ENCODE data around the gene ADRA2C.

The ADRA2C gene

DNA sequence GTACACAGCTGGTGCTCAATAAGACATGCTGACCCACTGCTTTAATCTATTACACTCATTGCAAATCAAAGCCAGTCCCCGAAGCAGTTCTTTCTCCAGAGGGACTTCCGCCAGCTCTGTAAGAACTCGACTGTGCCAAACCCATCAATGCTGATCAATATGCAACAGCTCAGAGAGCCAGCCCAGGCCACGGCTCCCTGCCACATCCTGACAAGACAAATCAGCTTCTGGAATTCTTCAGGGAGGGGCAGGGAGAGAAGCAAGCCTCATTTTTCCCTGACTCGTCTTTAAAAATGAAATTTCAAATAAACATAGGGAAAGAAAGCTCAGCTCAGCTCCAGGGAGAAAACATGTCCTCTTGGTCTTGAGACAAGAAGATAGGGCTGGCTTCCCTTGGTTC lies 5.3 kb upstream of the ADRA2C start:
- H3K9me3 Mint-ChIP-seq, result no peaks in the 10 kb centered on the region
- no peak overlapping the region for H3K27ac Mint-ChIP-seq
- no peak overlapping the region for H3K4me3 Mint-ChIP-seq
- intact Hi-C loops (cut with micrococcal nuclease), result no loop called here
- no peaks in the 10 kb centered on the region for H3K4me1 Mint-ChIP-seq (ENCODE audit: low read depth)
- no peaks in the 10 kb centered on the region for H3K36me3 Mint-ChIP-seq (ENCODE audit: low read depth)
- H3K27me3 Mint-ChIP-seq, result peaks cover 26% of the 10 kb centered on the region

GRCh38 chr4:3762264-3762663 lies 3.9 kb upstream of the ADRA2C start:
- Mint-ChIP-seq H3K27ac (no peak overlapping the region), H3K9me3 (no peaks in the 10 kb centered on the region), H3K27me3 (peaks cover 34% of the 10 kb centered on the region), H3K4me1 (ENCODE audit: low read depth) (peaks cover 5% of the 10 kb centered on the region), H3K4me3 (no peak overlapping the region), H3K36me3 (ENCODE audit: low read depth) (no peaks in the 10 kb centered on the region)
- intact Hi-C loops (cut with micrococcal nuclease), result no loop called here

- H3K36me3 Mint-ChIP-seq (ENCODE audit: low read depth), result no peaks in the 10 kb centered on the region
- H3K4me3 Mint-ChIP-seq, result no peak overlapping the region
- intact Hi-C loops (cut with micrococcal nuclease), result no loop called here
- H3K27me3 Mint-ChIP-seq, result peaks cover 39% of the 10 kb centered on the region
- no peak overlapping the region for H3K27ac Mint-ChIP-seq
- peaks cover 5% of the 10 kb centered on the region for H3K4me1 Mint-ChIP-seq (ENCODE audit: low read depth)
- no peaks in the 10 kb centered on the region for H3K9me3 Mint-ChIP-seq
These were observed 3.2 kb upstream of the ADRA2C start for GRCh38 chr4:3762753-3763549.

DNA sequence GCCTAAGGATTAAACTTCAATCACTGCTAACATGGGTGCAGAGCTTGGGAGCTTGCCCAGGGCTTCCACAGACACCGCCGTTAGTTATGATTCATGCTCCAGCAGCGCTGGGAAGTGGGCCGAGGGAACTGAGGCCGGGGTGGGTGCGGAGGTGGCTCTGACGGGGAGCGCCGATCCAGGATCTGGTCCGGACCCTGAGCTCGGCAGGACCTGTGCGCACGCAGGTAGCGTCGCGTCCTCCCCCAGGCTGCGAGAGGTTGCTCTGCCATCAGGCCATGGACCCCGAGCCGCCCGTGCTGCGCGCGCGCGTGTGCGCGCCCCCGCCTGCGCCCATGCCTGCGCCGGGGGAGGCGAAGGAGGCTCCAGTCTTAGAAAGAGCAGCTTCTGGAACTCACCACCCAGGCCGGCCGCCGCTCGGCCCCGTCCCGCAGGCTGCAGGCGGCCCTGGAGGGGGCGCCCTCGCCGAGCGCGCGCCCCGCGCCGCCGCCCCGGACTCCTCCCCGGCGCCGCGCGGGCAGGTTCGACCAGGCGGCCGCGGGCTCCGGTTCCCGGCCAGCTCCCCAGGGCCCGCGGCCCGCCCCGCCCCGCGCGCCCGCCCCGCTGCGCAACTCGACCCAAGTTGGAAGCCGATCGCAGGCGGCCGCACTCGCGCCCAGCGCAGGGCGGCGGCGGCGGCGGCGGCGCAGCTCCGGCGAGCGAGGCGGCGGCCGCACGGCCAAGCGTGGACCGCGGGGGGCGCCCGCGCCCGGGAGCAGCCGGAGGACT lies 732 bp upstream of the ADRA2C start:
- intact Hi-C loops (cut with micrococcal nuclease), result no loop called here
- no peak overlapping the region for H3K27ac Mint-ChIP-seq
- H3K36me3 Mint-ChIP-seq (ENCODE audit: low read depth), result no peaks in the 10 kb centered on the region
- H3K4me1 Mint-ChIP-seq (ENCODE audit: low read depth), result peaks cover 5% of the 10 kb centered on the region
- H3K27me3 Mint-ChIP-seq, result peaks cover 63% of the 10 kb centered on the region
- no peaks in the 10 kb centered on the region for H3K9me3 Mint-ChIP-seq
- H3K4me3 Mint-ChIP-seq, result no peak overlapping the region

GRCh38 chr4:3766785-3767569 lies 792 bp downstream of the ADRA2C start:
- no peaks in the 10 kb centered on the region for H3K9me3 Mint-ChIP-seq
- H3K4me1 Mint-ChIP-seq (ENCODE audit: low read depth), result peaks cover 5% of the 10 kb centered on the region
- peaks cover 74% of the 10 kb centered on the region for H3K27me3 Mint-ChIP-seq
- H3K4me3 Mint-ChIP-seq, result peak overlapping the region; percentile 9
- no peak overlapping the region for H3K27ac Mint-ChIP-seq
- H3K36me3 Mint-ChIP-seq (ENCODE audit: low read depth), result no peaks in the 10 kb centered on the region
- intact Hi-C loops (cut with micrococcal nuclease), result no loop called here

DNA sequence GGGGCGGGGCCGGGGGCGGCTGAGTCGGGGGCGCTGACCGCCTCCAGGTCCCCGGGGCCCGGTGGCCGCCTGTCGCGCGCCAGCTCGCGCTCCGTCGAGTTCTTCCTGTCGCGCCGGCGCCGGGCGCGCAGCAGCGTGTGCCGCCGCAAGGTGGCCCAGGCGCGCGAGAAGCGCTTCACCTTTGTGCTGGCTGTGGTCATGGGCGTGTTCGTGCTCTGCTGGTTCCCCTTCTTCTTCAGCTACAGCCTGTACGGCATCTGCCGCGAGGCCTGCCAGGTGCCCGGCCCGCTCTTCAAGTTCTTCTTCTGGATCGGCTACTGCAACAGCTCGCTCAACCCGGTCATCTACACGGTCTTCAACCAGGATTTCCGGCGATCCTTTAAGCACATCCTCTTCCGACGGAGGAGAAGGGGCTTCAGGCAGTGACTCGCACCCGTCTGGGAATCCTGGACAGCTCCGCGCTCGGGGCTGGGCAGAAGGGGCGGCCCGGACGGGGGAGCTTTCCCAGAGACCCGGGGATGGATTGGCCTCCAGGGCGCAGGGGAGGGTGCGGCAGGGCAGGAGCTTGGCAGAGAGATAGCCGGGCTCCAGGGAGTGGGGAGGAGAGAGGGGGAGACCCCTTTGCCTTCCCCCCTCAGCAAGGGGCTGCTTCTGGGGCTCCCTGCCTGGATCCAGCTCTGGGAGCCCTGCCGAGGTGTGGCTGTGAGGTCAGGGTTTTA lies 1.5 kb downstream of the ADRA2C start:
- H3K27me3 Mint-ChIP-seq, result peaks cover 76% of the 10 kb centered on the region
- H3K4me1 Mint-ChIP-seq (ENCODE audit: low read depth), result peaks cover 5% of the 10 kb centered on the region
- H3K36me3 Mint-ChIP-seq (ENCODE audit: low read depth), result no peaks in the 10 kb centered on the region
- H3K4me3 Mint-ChIP-seq, result no peak overlapping the region
- H3K9me3 Mint-ChIP-seq, result no peaks in the 10 kb centered on the region
- no peak overlapping the region for H3K27ac Mint-ChIP-seq
- intact Hi-C loops (cut with micrococcal nuclease), result no loop called here

DNA sequence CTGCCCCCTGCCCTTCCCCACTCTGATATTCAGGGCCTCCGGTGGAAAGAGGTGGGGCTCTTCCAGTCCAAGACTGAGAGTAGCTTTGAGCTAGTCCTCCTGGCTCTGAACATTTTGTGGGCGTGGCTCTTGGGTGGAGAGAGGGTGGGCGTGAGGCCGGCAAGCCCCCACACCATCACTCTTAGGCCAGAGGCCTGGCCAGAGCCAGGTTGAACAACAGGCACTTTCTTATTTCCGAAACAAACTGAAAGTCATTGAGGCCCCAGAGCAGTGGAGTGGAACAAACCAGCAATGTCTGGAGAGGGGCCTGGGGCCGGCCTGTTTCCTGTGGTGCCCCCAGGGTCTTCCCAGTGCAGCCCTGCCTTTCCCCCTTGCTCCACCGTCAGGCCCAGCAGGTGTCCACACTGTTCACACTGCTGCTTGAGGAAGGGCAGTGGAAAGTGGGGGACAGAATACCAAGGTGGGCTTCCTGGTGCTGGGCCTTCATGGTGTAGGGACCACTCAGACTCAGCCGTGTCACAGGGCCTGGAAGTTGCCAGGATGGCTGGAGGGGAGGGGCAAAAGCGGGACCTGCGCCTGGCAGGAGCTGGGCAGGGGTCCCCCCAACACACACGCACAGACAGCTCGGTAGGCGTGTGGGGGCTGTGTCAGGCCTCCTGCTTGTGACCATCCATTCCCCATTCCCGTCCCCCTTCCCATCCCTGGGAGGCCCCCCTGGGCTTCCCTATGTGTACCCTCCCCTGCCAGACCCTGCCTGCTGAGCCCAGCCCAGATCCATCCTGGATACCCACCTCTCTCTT lies 2.9 kb downstream of the ADRA2C start:
- intact Hi-C loops (cut with micrococcal nuclease), result no loop called here
- H3K27ac Mint-ChIP-seq, result no peak overlapping the region
- H3K36me3 Mint-ChIP-seq (ENCODE audit: low read depth), result no peaks in the 10 kb centered on the region
- H3K4me1 Mint-ChIP-seq (ENCODE audit: low read depth), result peaks cover 5% of the 10 kb centered on the region
- no peak overlapping the region for H3K4me3 Mint-ChIP-seq
- H3K27me3 Mint-ChIP-seq, result peaks cover 67% of the 10 kb centered on the region
- H3K9me3 Mint-ChIP-seq, result no peaks in the 10 kb centered on the region

DNA sequence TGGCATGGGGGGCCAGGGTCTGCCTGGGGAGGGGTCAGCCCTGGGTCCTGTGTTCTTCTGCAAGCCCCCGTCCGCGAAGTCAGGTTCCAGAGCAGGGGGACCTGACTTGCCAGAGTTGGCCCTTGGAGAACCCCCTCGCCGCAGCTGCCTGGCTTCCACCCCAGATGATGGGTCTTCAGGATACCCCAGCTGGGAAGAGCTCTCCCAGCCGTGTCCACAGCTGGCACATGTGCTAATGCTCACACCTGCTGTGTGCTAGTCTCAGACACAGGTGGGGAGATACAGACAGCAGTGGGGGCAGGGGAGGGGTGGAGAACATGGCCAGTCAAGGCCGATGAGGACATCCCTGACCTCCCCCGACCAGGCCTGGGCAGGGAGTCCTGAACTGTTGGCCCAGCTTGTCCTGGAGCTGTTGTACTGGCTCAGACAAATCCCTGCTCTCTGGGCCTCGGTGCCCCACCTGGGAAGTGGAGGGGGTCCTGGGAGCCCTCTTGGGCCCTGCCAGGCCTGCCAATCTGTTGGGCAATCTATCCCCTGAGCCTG lies 3.5 kb downstream of the ADRA2C start:
- Mint-ChIP-seq H3K4me1 (ENCODE audit: low read depth) (peaks cover 5% of the 10 kb centered on the region), H3K36me3 (ENCODE audit: low read depth) (no peaks in the 10 kb centered on the region), H3K9me3 (no peaks in the 10 kb centered on the region), H3K27ac (no peak overlapping the region), H3K27me3 (peaks cover 60% of the 10 kb centered on the region), H3K4me3 (no peak overlapping the region)
- intact Hi-C loops (cut with micrococcal nuclease), result no loop called here

DNA sequence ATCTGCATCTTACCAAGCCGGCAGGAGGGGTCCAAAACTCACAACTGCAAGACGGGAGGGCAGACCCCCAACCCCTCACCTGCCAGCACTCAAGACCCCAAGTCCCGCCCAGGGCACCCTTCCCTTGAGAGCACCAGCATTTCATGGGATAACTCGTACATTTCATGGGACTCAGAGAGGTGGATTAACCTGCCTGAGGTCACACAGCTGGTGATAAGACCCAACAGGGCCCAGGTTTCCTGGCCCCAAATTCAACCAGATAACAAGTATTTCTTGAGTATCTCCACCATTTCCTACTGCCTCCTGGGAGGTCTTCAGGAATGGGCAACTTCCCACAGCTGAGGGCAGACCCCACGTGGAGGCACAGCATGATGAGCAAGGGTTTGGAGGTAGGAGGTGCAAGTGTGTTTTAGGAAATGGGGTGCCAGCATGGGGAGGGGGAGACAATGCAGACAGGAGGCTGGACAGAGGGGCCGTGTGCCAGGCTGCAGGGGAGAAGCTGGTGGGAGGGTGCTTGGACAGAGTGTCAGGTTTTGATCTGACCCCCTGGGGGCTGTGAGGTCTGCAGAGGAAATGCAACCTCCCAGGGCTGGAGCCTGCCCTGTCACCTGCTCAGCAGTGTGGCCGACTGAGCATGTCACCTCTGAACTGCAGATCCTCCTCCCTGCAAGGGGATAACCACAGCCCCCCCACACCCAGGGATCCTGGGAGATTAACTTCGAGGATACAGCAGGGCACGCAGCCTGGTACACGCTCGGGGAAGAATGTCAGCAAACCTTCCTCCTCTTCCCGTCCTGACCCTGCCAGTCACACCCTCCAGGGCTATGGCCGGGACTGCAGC lies 4.4 kb downstream of the ADRA2C start:
- H3K27me3 Mint-ChIP-seq, result peaks cover 53% of the 10 kb centered on the region
- H3K27ac Mint-ChIP-seq, result no peak overlapping the region
- no peaks in the 10 kb centered on the region for H3K9me3 Mint-ChIP-seq
- H3K4me1 Mint-ChIP-seq (ENCODE audit: low read depth), result peaks cover 5% of the 10 kb centered on the region
- no peak overlapping the region for H3K4me3 Mint-ChIP-seq
- no peaks in the 10 kb centered on the region for H3K36me3 Mint-ChIP-seq (ENCODE audit: low read depth)
- intact Hi-C loops (cut with micrococcal nuclease), result no loop called here

DNA sequence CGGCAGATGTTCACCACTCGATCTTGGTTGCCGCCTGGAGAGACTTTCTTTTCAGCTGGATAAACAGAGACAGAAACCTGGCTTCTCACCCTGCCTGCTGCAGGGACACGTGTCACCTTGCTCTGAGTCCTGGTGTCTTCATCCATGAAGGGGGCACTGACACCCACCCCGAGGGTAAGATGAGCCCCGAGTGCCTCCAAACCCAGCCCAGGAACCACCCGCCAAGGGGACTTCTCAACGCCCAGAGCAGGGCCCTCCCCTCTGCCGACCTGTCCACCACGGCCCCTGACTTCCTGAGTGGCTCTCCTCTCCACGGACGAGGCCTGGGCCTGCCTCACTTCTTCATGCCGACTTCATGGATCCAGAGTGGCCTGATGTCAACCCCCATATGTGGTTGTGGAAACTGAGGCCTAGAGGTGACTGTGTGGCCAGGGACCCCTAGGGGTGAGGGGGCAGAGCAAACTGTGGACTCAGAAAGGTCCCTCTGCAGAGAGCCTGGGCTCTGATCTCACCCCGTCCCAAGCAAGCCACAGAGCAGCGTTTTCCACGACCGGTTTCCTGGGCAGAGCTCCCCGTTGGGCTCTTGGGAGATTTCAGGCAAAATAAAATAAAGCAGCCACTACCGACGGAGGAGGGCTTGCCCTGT lies 5.1 kb downstream of the ADRA2C start:
- Mint-ChIP-seq H3K4me1 (ENCODE audit: low read depth) (peaks cover 5% of the 10 kb centered on the region), H3K27ac (no peak overlapping the region), H3K4me3 (no peak overlapping the region), H3K27me3 (peaks cover 53% of the 10 kb centered on the region), H3K9me3 (no peaks in the 10 kb centered on the region), H3K36me3 (ENCODE audit: low read depth) (no peaks in the 10 kb centered on the region)
- intact Hi-C loops (cut with micrococcal nuclease), result no loop called here

DNA sequence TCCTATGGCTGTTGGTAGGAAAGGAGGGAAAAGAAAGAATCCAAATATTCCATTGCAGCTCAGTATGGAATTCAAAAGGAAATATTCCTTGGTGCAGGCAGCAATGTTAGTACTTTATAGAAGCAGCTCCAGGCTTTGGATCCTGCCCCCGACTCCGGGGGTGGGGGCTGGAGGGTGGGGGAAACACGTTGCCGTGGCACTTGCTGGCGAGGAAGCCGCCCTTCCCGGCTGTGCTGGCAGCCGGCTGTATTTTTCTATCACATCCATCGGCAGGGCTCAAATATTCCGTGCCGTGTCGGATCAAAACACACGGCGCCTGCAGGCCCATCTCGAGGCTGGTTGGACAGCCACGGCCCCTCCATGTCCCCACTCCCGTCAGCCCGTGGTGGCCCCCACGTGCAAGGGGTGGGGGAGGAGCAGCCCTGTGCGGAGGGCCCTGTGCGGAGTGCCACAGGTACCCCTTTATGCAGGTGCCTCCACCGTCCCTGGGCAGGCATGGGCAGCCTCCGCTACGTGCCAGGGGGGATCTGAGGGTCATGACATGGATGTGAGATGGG lies 5.8 kb downstream of the ADRA2C start:
- Mint-ChIP-seq H3K27ac (no peak overlapping the region), H3K27me3 (peaks cover 47% of the 10 kb centered on the region), H3K4me3 (no peak overlapping the region), H3K4me1 (ENCODE audit: low read depth) (no peaks in the 10 kb centered on the region), H3K9me3 (no peaks in the 10 kb centered on the region), H3K36me3 (ENCODE audit: low read depth) (no peaks in the 10 kb centered on the region)
- intact Hi-C loops (cut with micrococcal nuclease), result no loop called here

DNA sequence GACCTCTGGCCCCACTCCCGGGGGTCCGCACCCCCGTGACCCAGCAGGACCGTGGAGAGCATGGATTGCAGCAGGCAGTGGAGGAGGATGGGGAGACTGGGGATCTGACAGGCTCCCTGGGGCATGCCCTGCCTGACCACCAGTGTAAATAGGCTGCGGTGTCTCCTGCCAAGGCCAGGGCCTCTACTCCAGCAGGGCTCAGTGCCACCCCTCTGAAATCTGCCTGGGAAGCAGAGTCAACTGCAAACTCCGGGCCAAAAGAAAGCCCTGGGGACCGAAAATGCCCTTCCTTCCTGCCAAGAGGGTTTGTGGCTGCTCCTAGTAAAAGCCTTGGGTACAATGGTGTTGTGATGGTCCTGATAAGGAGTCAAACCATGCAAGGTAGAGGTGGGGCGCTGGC lies 6.4 kb downstream of the ADRA2C start:
- H3K4me1 Mint-ChIP-seq (ENCODE audit: low read depth), result no peaks in the 10 kb centered on the region
- peaks cover 44% of the 10 kb centered on the region for H3K27me3 Mint-ChIP-seq
- H3K9me3 Mint-ChIP-seq, result no peaks in the 10 kb centered on the region
- H3K4me3 Mint-ChIP-seq, result no peak overlapping the region
- intact Hi-C loops (cut with micrococcal nuclease), result no loop called here
- no peaks in the 10 kb centered on the region for H3K36me3 Mint-ChIP-seq (ENCODE audit: low read depth)
- H3K27ac Mint-ChIP-seq, result no peak overlapping the region
